Measurements from ENCODE around the gene FADS3. TPM values are rescaled to one million over a fixed set of nuclear protein-coding genes. Genes with fewer than 3 reads are reported as not detected.
A peak's percentile ranks its signal among the peaks of the same experiment; 100 is the strongest.

The FADS3 gene
- total and polyA plus RNA-seq, 9 of the 15 experiments (the other 6 are each of a cell fraction or from before 2014, with no cell fraction given), result 0.97 to 148 (median 92.7) TPM

- TF ChIP-seq RBFOX2 (IDR thresholded peaks at IDR 0.05; ENCODE audit: low read depth, low read length) (0 out of 2 replicates have a peak, but pooled peaks have one; percentile 37), ZFX (CRISPR knock-in tag; IDR thresholded peaks at IDR 0.05) (peak; percentile 48), ZNF133 (CRISPR knock-in tag; IDR thresholded peaks at IDR 0.05) (no peak), JUNB (CRISPR knock-in tag; conservative IDR thresholded peaks at IDR 0.05) (no peak), ZNF699 (CRISPR knock-in tag; IDR thresholded peaks at IDR 0.05; ENCODE audit: insufficient replicate concordance) (no peak), PHF8 (IDR thresholded peaks at IDR 0.05; ENCODE audit: borderline replicate concordance, low read length) (peak; percentile 35; the same call in 1 of the 2 replicates), CBFA2T3 (IDR thresholded peaks at IDR 0.05) (peak; percentile 42), KAT2B (IDR thresholded peaks at IDR 0.05; ENCODE audit: low read depth, low read length) (no peak), ATF7 (IDR thresholded peaks at IDR 0.05) (peak; percentile 22; the same call in 1 of the 2 replicates), CBX3 (IDR thresholded peaks at IDR 0.05; ENCODE audit: borderline replicate concordance in 1 of 2, low read length in 2 of 2) (peak in 1 of 2 experiments; percentile 61; a peak in 1 of 3 replicates), ZFP36 (IDR thresholded peaks at IDR 0.05; ENCODE audit: low read depth, low read length, partially characterized antibody) (peak; percentile 56), CXXC5 (CRISPR knock-in tag; IDR thresholded peaks at IDR 0.05) (peak; percentile 22; the same call in 1 of the 2 replicates), DPF2 (IDR thresholded peaks at IDR 0.05) (0 out of 2 replicates have a peak, but pooled peaks have one; percentile 12), ZNF239 (CRISPR knock-in tag; IDR thresholded peaks at IDR 0.05) (no peak)
- TF ChIP-seq, protein P1, sequence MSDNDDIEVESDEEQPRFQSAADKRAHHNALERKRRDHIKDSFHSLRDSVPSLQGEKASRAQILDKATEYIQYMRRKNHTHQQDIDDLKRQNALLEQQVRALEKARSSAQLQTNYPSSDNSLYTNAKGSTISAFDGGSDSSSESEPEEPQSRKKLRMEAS (CRISPR knock-in tag; IDR thresholded peaks at IDR 0.05), result peak; percentile 67
Measured at GRCh38 chr11:61923166-61924063, 32.1 kb upstream of the FADS3 start (continued).

Data from K562 (cell line).